Frontal cortex (tissue), 4 donors: ENCODE data around the gene SDC4. TPM values are rescaled to one million over a fixed set of nuclear protein-coding genes. Genes with fewer than 3 reads are reported as not detected.

Experiments
- DNase-seq, 2 donors: peaks; one replicate each; pipeline ENCODE4 v3.0.0; 2012; ENCODE audit warnings: low spot score in 2 of 2
- FAIRE-seq: peaks from 2 replicates; lab custom pipeline; 2012; peaks lifted over from hg19 to GRCh38; lab: Jason Lieb, UNC
- total RNA-seq: library from RNA; depleted of rRNA; stranded (reverse); fragments of >200 nt; gene quantifications from one replicate; pipeline ENCODE4 v1.2.3, GENCODE V29; 2014
- donor health status: control.
- donor health status: control.
- donor health status: control.

Gene SDC4
- total RNA-seq, 1 donor from 2014 or later, result 0.82 TPM

DNA sequence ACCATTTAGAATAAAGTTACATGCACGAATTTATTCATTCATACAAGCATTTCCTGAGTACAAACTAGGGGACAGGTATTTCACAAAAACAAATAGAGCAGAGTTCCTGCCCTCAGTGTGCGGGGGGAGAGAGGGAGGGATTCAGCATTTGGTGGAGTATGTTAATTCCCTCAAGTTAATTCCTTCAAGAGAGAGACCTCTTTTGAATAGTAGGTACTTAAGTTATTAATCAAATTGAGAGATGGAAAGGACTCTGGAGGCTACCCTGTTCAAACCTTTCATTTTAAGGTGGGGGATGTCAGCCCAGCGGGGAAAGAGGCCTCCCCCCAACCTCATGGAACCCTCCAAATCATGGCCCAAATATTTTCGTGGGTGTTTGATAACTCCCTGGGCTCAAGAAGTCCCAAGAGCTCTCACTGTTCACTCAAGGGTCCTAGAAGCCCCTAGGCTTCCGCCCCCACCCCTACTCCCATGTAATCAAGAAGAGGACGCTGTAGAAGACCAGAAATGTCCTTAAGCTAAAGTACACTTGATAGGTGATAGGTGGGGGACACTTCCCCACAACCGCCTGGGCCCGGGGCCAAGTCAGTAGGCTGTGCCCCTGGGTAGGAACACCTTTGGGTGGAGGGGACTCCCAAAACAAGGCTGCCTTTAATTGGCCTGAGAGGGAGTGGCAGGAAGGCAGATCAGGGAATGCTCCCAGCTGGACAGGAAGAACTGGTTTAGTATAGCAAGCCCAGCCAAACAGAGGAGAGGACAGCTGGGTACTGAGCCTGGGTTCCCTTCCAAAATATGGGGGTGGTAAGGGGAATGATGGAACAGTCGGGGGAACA is 2.9 kb downstream of the SDC4 start:
- FAIRE-seq, result no peak
- DNase-seq, result no peak

DNA sequence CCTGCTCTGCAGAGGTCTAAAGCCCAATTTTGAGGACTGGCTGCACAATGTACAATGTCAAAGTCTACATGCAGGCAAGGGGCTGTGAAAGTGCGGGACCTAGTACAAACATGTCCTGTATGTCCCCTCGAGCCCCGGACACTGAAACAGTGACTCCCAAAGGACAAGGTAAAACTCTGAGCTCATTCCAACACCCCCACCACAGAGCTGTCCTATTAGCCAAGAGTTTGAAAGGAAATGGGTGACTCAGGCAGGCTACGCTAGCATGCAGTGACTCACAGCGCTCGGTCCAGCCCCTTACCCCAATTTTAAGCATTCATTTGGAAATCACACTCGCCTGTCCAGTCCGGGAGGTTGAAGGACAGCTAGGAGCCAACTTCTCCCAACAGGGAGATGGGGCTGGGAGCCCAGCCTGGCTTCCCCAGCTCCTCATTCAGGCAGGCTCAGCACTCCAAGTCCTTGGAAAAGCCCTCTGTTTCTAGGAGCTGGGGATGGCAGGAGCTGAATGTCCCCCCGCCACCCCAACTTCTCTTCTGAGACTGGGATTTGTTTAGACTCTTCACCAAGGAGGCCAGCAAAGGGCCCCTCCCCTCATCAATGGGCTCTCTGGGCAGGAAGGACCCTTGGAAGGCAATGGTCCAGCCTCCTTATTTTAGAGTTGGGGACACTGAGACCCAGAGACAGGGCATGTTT is 3.9 kb downstream of the SDC4 start:
- DNase-seq, result no peak
- no peak for FAIRE-seq

- no peak for FAIRE-seq
- no peak for DNase-seq
These were observed 4.6 kb downstream of the SDC4 start for GRCh38 chr20:45343532-45344167.

GRCh38 chr20:45342855-45343531 is 5.2 kb downstream of the SDC4 start:
- FAIRE-seq, result no peak
- no peak for DNase-seq

- FAIRE-seq (no peak), DNase-seq (peak; percentile 38 to 43)
These were observed 6.0 kb downstream of the SDC4 start for GRCh38 chr20:45341939-45342854.

- DNase-seq (no peak), FAIRE-seq (no peak)
These were observed 6.7 kb downstream of the SDC4 start for GRCh38 chr20:45341579-45341938.

- FAIRE-seq, result no peak
- no peak for DNase-seq
These were observed 7.3 kb downstream of the SDC4 start for GRCh38 chr20:45340951-45341350.

DNA sequence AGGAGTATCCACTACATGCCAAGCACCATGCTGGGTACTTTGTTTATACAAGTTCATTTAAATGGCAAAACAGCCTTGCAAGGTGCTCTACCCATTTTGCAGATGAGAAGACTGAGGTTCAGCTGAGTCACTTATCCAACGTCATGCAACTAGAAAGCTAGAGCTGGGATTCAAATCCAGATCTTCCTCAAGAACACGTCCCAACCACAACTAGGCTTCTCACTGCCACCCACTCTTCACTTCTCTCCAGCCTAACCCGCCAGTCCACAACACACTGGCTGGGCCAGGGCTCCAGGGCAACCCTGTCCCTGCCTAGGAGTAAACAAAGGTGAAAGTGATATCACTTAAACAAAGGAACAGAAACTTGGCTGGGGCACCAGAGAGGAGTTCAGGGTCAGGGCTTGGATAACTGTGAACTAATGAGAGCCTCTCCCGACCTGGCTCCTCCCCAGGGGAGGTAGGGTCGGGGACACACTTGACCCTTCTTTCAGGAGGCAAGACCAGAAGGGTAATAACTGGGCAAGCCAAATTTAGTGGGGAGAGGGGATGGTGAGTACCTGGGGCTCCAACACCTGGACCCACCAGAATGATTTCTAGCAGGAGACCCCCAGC is 7.9 kb downstream of the SDC4 start:
- FAIRE-seq (no peak), DNase-seq (no peak)

- FAIRE-seq (no peak), DNase-seq (no peak)
These were observed 8.4 kb downstream of the SDC4 start for GRCh38 chr20:45339799-45340198.

- no peak for FAIRE-seq
- no peak for DNase-seq
These were observed 9.1 kb downstream of the SDC4 start for GRCh38 chr20:45339084-45339483.

- FAIRE-seq (no peak), DNase-seq (no peak)
These were observed 9.8 kb downstream of the SDC4 start for GRCh38 chr20:45338121-45339030.

DNA sequence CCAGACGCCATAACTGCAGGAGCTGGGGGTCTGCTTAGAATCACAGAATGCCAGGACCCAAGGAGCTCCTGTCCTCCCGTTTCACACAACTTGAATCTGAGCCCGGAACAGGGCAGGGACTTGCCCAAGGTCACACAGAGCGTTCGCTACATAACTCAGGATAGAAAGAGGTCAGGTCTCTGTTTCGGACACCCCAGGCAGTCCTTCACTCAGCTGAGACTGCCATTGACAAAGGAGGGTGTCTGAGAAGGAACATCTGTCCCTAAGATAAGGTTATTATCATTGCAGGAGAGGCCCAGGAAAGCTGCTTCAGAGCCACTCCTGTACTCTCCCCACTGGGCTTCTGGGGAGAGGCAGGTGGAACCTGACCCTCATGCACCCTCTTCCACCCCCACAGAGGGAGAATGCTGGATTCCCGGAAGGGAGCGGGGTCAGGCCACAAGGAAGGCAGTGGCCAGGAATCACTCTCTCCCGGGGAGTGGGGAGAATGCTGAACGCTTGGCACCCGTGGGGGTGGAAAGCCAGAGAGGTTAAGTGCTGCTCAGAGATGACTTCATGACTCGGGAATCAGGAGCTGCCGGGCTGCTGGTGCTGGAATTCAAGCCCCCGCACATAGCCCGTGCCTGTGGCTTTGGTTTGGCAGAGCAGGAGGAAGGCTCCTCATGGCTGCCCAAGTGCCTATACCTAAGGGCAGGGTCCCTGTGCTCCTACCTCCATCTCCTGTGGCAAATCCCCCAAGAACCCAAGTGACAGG is 10.7 kb downstream of the SDC4 start:
- FAIRE-seq (no peak), DNase-seq (no peak)

- no peak for DNase-seq
- no peak for FAIRE-seq
These were observed 11.5 kb downstream of the SDC4 start for GRCh38 chr20:45336530-45337366.

DNA sequence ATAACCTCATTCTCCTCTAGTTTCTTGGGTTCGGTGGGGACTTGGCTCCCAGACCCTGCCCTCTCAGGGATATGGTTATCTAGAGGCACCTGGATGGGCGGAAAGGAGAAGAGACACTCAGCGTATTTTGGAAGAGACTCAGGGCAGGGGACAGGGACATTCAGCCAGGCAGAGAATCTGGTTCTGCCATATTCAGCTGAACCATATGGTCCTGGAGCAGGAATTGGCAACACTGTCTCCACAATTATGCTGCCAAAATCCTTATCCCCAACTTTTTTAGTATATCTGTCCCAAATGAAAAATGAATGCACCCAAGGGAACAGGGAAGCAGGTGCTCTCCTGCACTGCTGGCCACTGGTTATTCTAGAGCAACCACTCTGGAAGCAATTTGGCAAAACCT is 17.7 kb downstream of the SDC4 start:
- FAIRE-seq (no peak), DNase-seq (no peak)

GRCh38 chr20:45329497-45330319 is 18.5 kb downstream of the SDC4 start:
- FAIRE-seq (no peak), DNase-seq (no peak)

GRCh38 chr20:45328451-45328850 is 19.8 kb downstream of the SDC4 start:
- no peak for FAIRE-seq
- DNase-seq, result no peak
